Gastrocnemius medialis (tissue), 4 donors: Measurements from ENCODE around the gene DCBLD1.

Source experiments
- CTCF ChIP-seq, 5 experiments: fragments of 450-650 bp in 3 of 5; fragments of 200-600 bp in 2 of 5; sonication (generic) in 2 of 5; IDR thresholded peaks in 4 of 5; conservative IDR thresholded peaks in 1 of 5; 1 replicate in 4 of 5; 2 replicates in 1 of 5; pipeline ENCODE4 v1.5.1; 2016 to 2019; ENCODE audit warnings: antibody characterized with exemption in 5 of 5, mild to moderate bottlenecking in 3 of 5, moderate library complexity in 3 of 5
- POLR2A ChIP-seq, 2 donors: fragments of 450-650 bp; IDR thresholded peaks; one replicate each; pipeline ENCODE4 v1.6.1; 2017; ENCODE audit warnings: antibody characterized with exemption in 2 of 2, mild to moderate bottlenecking in 2 of 2, moderate library complexity in 2 of 2

- TF ChIP-seq CTCF (IDR thresholded peaks at IDR 0.05 in 4 of 5, conservative IDR thresholded peaks at IDR 0.05 in 1 of 5) (no peak), POLR2A (IDR thresholded peaks at IDR 0.05) (no peak)
Observed at GRCh38 chr6:117512056-117512828, 29.8 kb downstream of the DCBLD1 start.
